ENCODE results near the gene FCER2. TPM values are rescaled to one million over a fixed set of nuclear protein-coding genes. Genes with fewer than 3 reads are reported as not detected.

The FCER2 gene
- total RNA-seq, 1 donor from 2014 or later, result 0.58 TPM

DNA sequence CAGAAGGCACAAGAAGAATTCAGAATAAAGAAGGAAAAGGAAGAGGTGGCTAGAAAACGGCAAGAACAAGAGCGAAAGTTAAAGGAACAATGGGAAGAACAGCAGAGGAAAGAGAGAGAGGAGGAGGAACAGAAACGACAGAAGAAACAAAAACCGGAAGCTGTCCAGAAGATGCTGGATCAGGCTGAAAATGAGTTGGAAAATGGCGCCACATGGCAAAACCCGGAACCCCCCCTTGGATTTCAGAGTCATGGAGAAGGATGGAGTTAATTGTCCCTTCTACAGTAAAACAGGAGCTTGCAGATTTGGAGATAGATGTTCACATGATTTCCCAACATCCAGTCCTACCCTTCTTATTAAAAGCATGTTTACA lies 38.7 kb upstream of the FCER2 start:
- no peak overlapping the region for H3K27ac ChIP-seq
- no peak overlapping the region for H3K4me3 ChIP-seq
- TF ChIP-seq CTCF (IDR thresholded peaks at IDR 0.05), result no peak
- H3K9me3 ChIP-seq, result no peaks in the 10 kb centered on the region
- peak; percentile 0 for DNase-seq
- no peaks in the 10 kb centered on the region for H3K4me1 ChIP-seq
- no peaks in the 10 kb centered on the region for H3K27me3 ChIP-seq
- intact Hi-C loops (cut with DNase I), result no loop called here
- no peak for ATAC-seq
- no peaks in the 10 kb centered on the region for H3K36me3 ChIP-seq

DNA sequence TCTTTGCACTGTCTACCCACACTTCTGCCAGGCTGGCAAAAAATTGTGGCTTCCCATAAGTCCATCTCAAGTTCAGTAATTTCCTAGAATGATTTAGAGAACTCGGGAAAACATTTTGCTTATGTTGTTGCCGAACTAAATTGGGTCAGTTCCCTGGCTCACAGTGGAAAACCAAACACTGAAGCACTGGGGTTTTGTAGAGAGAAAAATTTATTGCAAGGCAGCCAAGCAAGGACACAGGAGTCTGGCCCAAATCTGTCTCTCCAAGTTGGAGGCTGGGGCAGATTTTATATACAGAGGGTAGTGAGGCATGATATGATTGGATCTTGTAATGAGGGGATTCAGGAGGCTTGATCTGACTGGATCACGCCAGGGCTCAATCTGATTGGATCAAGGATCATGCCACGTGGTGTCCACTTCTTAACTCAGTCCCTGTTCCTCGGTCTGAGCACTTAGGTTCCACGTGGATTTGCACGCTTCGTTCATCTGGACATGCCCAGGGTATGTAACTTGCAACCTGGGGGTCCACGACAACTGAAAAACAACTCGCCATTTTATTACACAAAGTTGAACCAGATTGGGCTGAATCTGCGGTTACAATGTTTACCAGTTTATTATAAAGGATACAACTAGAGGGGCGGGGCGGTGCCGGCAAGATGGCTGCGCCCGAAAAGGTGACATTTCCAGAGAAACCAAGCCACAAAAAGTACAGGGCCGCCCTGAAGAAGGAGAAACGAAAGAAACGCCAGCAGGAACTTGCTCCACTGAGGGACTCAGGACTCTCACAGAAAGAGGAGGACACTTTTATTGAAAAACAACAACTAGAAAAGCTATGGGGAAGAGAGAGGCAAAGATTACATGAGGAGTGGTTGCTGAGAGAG lies 38.1 kb upstream of the FCER2 start:
- H3K27ac ChIP-seq, result no peak overlapping the region
- H3K4me1 ChIP-seq, result no peaks in the 10 kb centered on the region
- intact Hi-C loops (cut with DNase I), result no loop called here
- no peaks in the 10 kb centered on the region for H3K27me3 ChIP-seq
- no peaks in the 10 kb centered on the region for H3K9me3 ChIP-seq
- ATAC-seq (no peak), DNase-seq (no peak)
- no peak overlapping the region for H3K4me3 ChIP-seq
- H3K36me3 ChIP-seq, result no peaks in the 10 kb centered on the region
- TF ChIP-seq CTCF (IDR thresholded peaks at IDR 0.05), result no peak

GRCh38 chr19:7739211-7739755 lies 37.4 kb upstream of the FCER2 start:
- intact Hi-C loops (cut with DNase I), result no loop called here
- Histone ChIP-seq H3K9me3 (no peaks in the 10 kb centered on the region), H3K4me3 (no peak overlapping the region), H3K27ac (no peak overlapping the region), H3K4me1 (no peaks in the 10 kb centered on the region), H3K36me3 (no peaks in the 10 kb centered on the region), H3K27me3 (no peaks in the 10 kb centered on the region)
- no peak for TF ChIP-seq CTCF (IDR thresholded peaks at IDR 0.05)
- DNase-seq (no peak), ATAC-seq (no peak)

DNA sequence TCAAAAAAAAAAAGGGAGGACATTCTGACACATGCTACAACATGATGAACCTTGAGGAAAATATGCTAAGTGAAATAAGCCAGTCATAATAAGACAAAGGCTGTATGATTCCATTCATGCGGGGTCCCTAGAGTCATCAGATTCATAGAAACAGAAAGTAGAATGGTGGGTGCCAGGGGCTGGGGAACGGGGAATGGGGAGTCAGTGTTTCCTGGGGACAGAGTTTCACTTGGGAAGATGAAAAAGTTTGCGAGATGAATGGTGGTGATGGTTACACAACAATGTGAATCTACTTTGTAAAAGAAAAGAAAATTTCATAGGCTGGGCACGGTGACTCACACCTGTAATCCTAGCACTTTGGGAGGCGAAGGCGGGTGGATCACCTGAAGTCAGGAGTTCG lies 36.1 kb upstream of the FCER2 start:
- no peak for TF ChIP-seq CTCF (IDR thresholded peaks at IDR 0.05)
- DNase-seq (peak; percentile 21), ATAC-seq (no peak)
- no peak overlapping the region for H3K4me3 ChIP-seq
- H3K27ac ChIP-seq, result no peak overlapping the region
- no peaks in the 10 kb centered on the region for H3K36me3 ChIP-seq
- H3K27me3 ChIP-seq, result no peaks in the 10 kb centered on the region
- intact Hi-C loops (cut with DNase I), result no loop called here
- H3K9me3 ChIP-seq, result no peaks in the 10 kb centered on the region
- peaks cover 3% of the 10 kb centered on the region for H3K4me1 ChIP-seq

DNA sequence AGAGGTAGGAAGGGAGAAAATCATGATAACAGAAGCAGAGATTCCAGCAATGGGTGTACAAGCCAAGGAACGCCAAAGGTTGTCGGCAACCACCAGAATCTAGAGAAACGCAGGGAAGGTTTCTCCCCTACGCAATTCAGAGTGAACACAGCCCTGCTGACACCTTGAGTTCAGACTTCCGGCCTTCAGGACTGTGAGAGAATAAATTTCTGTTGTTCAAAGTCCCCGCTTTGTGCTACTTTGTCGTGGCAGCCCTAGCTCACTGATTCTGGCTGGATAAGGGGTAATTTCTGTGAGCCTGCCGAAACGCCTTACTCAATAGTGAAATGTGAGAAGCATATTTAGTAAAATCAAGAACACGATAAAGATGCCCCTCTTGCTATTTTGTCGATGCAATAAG lies 35.3 kb upstream of the FCER2 start:
- DNase-seq (peak; percentile 6), ATAC-seq (no peak)
- intact Hi-C loops (cut with DNase I), result no loop called here
- H3K4me1 ChIP-seq, result peaks cover 3% of the 10 kb centered on the region
- TF ChIP-seq CTCF (IDR thresholded peaks at IDR 0.05), result no peak
- H3K27me3 ChIP-seq, result no peaks in the 10 kb centered on the region
- no peaks in the 10 kb centered on the region for H3K9me3 ChIP-seq
- no peak overlapping the region for H3K4me3 ChIP-seq
- no peaks in the 10 kb centered on the region for H3K36me3 ChIP-seq
- H3K27ac ChIP-seq, result no peak overlapping the region
